ENCODE data around the gene UGT3A2.

DNA sequence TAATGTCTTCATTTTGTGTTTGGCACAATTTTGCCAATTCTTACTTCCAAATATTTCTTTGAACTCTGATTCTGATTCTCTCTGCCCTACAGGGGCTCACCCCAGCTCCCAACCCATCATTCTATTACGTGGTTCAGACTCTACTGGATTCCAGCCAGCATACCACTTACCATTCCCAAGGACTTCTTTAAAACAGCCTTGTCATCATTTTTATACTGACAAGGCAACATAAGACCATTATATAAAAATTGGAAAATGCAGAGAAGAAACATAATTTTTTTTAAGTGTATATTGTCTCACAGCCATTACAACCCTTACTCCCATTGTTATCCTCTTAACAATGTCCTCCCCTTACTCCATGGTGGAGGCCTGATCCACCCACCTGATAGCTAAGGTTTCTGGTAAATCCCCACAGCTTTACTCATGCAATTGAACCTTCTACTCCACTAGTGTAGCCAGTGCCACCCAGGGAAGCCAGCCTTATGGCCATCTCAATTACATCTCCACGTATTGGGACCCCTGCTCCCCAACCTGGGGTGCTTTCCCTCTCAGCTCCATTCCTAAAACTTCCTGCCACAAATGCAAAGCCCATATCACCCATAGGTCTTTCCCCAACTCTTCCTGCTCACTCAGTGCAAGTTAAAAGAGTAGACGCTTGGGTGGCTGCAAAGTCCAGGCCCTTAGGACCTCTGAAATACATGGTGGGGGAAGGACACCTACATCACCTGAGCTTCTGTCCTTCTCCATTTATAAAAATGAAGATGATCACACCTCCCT is 19.1 kb downstream of the UGT3A2 start:
- TF ChIP-seq ZNF565 (CRISPR knock-in tag; conservative IDR thresholded peaks at IDR 0.05; ENCODE audit: low read depth), result no peak
- no peak for TF ChIP-seq SNAI2 (CRISPR knock-in tag; IDR thresholded peaks at IDR 0.05)
- TF ChIP-seq RARB (CRISPR knock-in tag; IDR thresholded peaks at IDR 0.05), result no peak
- TF ChIP-seq ARNTL (CRISPR knock-in tag; IDR thresholded peaks at IDR 0.05; ENCODE audit: borderline replicate concordance, low read depth), result no peak

All from SK-N-SH treated with all-trans-retinoic acid at 6 μM for 48 hours (cell line).